ENCODE data around the gene KIAA1614. TPM values are rescaled to one million over a fixed set of nuclear protein-coding genes. Genes with fewer than 3 reads are reported as not detected.

The KIAA1614 gene
- total RNA-seq, 1 experiment from 2014 or later: 0.15 TPM

- Histone ChIP-seq H3F3A (ENCODE audit: insufficient read depth, low read depth) (no peaks in the 10 kb centered on the region), H3K79me2 (ENCODE audit: low read depth) (no peaks in the 10 kb centered on the region), H3K4me3 (no peak overlapping the region), H3K4me1 (replicated peaks; ENCODE audit: insufficient read depth) (no peaks in the 10 kb centered on the region), H2AFZ (no peak overlapping the region), H3K27me3 (ENCODE audit: insufficient read depth, low read depth) (no peaks in the 10 kb centered on the region), H3K36me3 (ENCODE audit: low read depth) (peaks cover 10% of the 10 kb centered on the region; the same call in 1 of the 2 replicates), H3K9me3 (ENCODE audit: insufficient read depth, low read depth) (0 out of 2 replicates have a peak, but pooled peaks cover 5% of the 10 kb centered on the region), H3K9me2 (ENCODE audit: insufficient read depth) (no peaks in the 10 kb centered on the region), H4K20me1 (ENCODE audit: insufficient read depth) (no peaks in the 10 kb centered on the region), H3K27ac (no peak overlapping the region), H3K4me2 (no peak overlapping the region)
- no TSS peak for BruUV-seq (replicated peaks)
- ChIA-PET CTCF (no interaction called here), POLR2A (ENCODE audit: unreplicated experiment) (no interaction called here)
- intact Hi-C loops (cut with micrococcal nuclease; ENCODE audit: unreplicated experiment): no loop called here
- TF ChIP-seq CTCF (conservative IDR thresholded peaks at IDR 0.05) (no peak), EZH2 (IDR thresholded peaks at IDR 0.05; ENCODE audit: low read depth) (no peak)
- no peak for DNase-seq
Measured at GRCh38 chr1:180946541-180947498, 34.1 kb downstream of the KIAA1614 start.

DNA sequence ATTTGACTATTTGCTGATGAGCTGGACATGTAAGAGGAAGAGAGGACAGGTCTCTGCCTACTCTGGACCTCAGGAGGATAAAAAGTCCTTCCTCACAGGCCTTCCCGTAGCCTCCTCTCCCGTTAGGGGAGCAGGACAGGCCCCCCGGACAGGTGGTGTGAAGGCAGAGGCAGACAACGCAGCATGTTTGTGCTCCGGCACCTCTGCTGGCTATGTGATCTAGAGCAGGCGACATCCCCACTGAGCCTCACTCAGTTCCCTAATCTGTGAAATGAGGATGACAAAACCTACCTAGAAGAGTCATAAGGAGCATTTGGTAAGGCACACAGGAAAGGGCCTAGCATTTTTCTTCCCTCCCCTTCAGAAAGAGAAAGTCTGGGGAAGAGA lies 34.8 kb downstream of the KIAA1614 start:
- ChIA-PET CTCF (no interaction called here), POLR2A (ENCODE audit: unreplicated experiment) (no interaction called here)
- Histone ChIP-seq H3K36me3 (ENCODE audit: low read depth) (peaks cover 10% of the 10 kb centered on the region; the same call in 1 of the 2 replicates), H3K4me3 (no peak overlapping the region), H3K9me3 (ENCODE audit: insufficient read depth, low read depth) (0 out of 2 replicates have a peak, but pooled peaks cover 5% of the 10 kb centered on the region), H3K79me2 (ENCODE audit: low read depth) (no peaks in the 10 kb centered on the region), H3K9me2 (ENCODE audit: insufficient read depth) (no peaks in the 10 kb centered on the region), H4K20me1 (ENCODE audit: insufficient read depth) (no peaks in the 10 kb centered on the region), H3K27ac (no peak overlapping the region), H3F3A (ENCODE audit: insufficient read depth, low read depth) (no peaks in the 10 kb centered on the region), H3K27me3 (ENCODE audit: insufficient read depth, low read depth) (no peaks in the 10 kb centered on the region), H3K4me2 (no peak overlapping the region), H3K4me1 (replicated peaks; ENCODE audit: insufficient read depth) (no peaks in the 10 kb centered on the region), H2AFZ (no peak overlapping the region)
- intact Hi-C loops (cut with micrococcal nuclease; ENCODE audit: unreplicated experiment): no loop called here
- BruUV-seq (replicated peaks): no TSS peak
- TF ChIP-seq EZH2 (IDR thresholded peaks at IDR 0.05; ENCODE audit: low read depth) (no peak), CTCF (conservative IDR thresholded peaks at IDR 0.05) (no peak)
- DNase-seq: no peak

DNA sequence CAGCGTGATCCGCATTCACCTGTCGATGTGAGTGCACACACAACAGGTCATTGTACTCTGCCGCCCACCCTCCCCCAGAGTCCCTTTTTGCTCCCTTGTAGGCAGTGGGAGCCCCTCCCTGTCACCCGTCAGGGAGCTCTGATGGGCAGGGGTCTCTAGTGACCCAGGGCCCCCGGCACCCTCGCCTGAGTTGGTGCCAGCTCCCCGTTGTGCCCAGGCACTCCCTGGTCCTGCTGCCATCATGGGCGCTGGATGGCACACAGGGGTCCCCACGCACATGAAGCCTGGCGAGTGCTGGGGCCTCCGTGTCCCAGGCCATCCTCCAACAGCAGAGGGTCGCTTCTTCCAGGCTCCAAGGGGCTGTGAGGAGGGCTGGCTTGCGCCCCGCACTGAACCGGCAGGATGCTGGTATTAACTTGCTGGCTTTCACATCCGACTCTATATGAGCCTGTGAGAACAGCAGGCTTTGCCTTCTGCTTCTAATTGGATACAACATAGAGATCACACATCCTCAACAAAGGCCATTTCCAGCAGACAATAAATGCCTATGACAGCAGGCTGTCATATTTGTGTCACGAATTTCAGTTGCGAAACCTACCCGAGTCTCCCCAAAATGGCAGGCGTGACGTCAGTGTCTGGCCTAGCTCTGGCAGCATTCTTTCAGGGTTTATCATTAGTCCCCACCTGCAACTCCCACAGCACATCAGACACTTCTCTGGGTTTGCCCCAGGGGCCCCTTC lies 35.4 kb downstream of the KIAA1614 start:
- Histone ChIP-seq H3F3A (ENCODE audit: insufficient read depth, low read depth) (no peaks in the 10 kb centered on the region), H3K27ac (no peak overlapping the region), H3K27me3 (ENCODE audit: insufficient read depth, low read depth) (no peaks in the 10 kb centered on the region), H3K36me3 (ENCODE audit: low read depth) (peaks cover 10% of the 10 kb centered on the region; the same call in 1 of the 2 replicates), H3K79me2 (ENCODE audit: low read depth) (no peaks in the 10 kb centered on the region), H2AFZ (no peak overlapping the region), H3K4me3 (no peak overlapping the region), H3K4me2 (no peak overlapping the region), H4K20me1 (ENCODE audit: insufficient read depth) (no peaks in the 10 kb centered on the region), H3K4me1 (replicated peaks; ENCODE audit: insufficient read depth) (no peaks in the 10 kb centered on the region), H3K9me2 (ENCODE audit: insufficient read depth) (no peaks in the 10 kb centered on the region), H3K9me3 (ENCODE audit: insufficient read depth, low read depth) (0 out of 2 replicates have a peak, but pooled peaks cover 5% of the 10 kb centered on the region)
- no TSS peak for BruUV-seq (replicated peaks)
- peak in 1 of 2 experiments; percentile 39 for DNase-seq
- TF ChIP-seq CTCF (conservative IDR thresholded peaks at IDR 0.05) (no peak), EZH2 (IDR thresholded peaks at IDR 0.05; ENCODE audit: low read depth) (no peak)
- ChIA-PET POLR2A (ENCODE audit: unreplicated experiment) (interaction anchor here (0.6 kb wide), 1 partner anchor 27 kb away, joined by 20 read pairs; no protein-coding TSS in a partner anchor), CTCF (no interaction called here)
- intact Hi-C loops (cut with micrococcal nuclease; ENCODE audit: unreplicated experiment): no loop called here

Data from PC-9 (cell line).